HG03457 (cell line): ENCODE data around the gene CEP126.
"Not testable (repeated sequence)": the region's sequence is repeated elsewhere in the genome, so short reads cannot be mapped to it uniquely, and the experiment has no call there.

Experiments used
- ATAC-seq: cut with Tn5 transposase; IDR thresholded peaks from one replicate; pipeline ENCODE4 v1.9.1; 2021; ENCODE audit warnings: moderate number of reproducible peaks; ENCODE audit not compliant: unreplicated experiment

CEP126 gene

GRCh38 chr11:101931692-101932091, 16.9 kb downstream of the CEP126 start:
- ATAC-seq: no peak

GRCh38 chr11:101940901-101941520, 26.2 kb downstream of the CEP126 start:
- no peak for ATAC-seq

- no peak for ATAC-seq
These were observed 30.1 kb downstream of the CEP126 start for GRCh38 chr11:101944923-101945322.

- no peak for ATAC-seq
These were observed 30.6 kb downstream of the CEP126 start for GRCh38 chr11:101945448-101945847.

- no peak for ATAC-seq
These were observed 34.9 kb downstream of the CEP126 start for GRCh38 chr11:101949680-101950220.

- no peak for ATAC-seq
These were observed 40.5 kb downstream of the CEP126 start for GRCh38 chr11:101955278-101955677.

- no peak for ATAC-seq
These were observed 40.9 kb downstream of the CEP126 start for GRCh38 chr11:101955701-101956100.

GRCh38 chr11:101960231-101960630, 45.4 kb downstream of the CEP126 start:
- no peak for ATAC-seq

- ATAC-seq: not testable (repeated sequence)
These were observed 49.4 kb downstream of the CEP126 start for GRCh38 chr11:101964200-101964599.

GRCh38 chr11:101974255-101974654, 59.4 kb downstream of the CEP126 start:
- ATAC-seq: no peak

GRCh38 chr11:101974771-101975170, 60.0 kb downstream of the CEP126 start:
- ATAC-seq: no peak

- no peak for ATAC-seq
These were observed 60.9 kb downstream of the CEP126 start for GRCh38 chr11:101975734-101976133.

GRCh38 chr11:101987370-101987769, 72.6 kb downstream of the CEP126 start:
- no peak for ATAC-seq

GRCh38 chr11:101993172-101993571, 78.4 kb downstream of the CEP126 start:
- ATAC-seq: no peak

GRCh38 chr11:101994052-101994469, 79.3 kb downstream of the CEP126 start:
- not testable (repeated sequence) for ATAC-seq

- no peak for ATAC-seq
These were observed 81.3 kb downstream of the CEP126 start for GRCh38 chr11:101996111-101996510.

GRCh38 chr11:102001657-102002338, 87.0 kb downstream of the CEP126 start:
- no peak for ATAC-seq

- no peak for ATAC-seq
These were observed 89.4 kb downstream of the CEP126 start for GRCh38 chr11:102004220-102004619.

- ATAC-seq: no peak
These were observed 90.5 kb downstream of the CEP126 start for GRCh38 chr11:102005306-102005705.

GRCh38 chr11:102006835-102007566, 92.2 kb downstream of the CEP126 start:
- no peak for ATAC-seq

- no peak for ATAC-seq
These were observed 93.0 kb downstream of the CEP126 start for GRCh38 chr11:102007567-102008437.
